Naive thymus-derived CD8-positive, alpha-beta T cell (primary cell): Measurements from ENCODE around the gene CLK2. TPM values are rescaled to one million over a fixed set of nuclear protein-coding genes. Genes with fewer than 3 reads are reported as not detected.

Source experiments
- ATAC-seq, 2 donors: fragments of 150-1000 bp; cut with Tn5 transposase in 1 of 2; sonication (Bioruptor Pico), chemical (Tn5 transposase) in 1 of 2; 1 replicate in 1 of 2; 2 replicates in 1 of 2; pipeline ENCODE4 v1.10.0; 2021; ENCODE audit warnings: mild to moderate bottlenecking in 2 of 2, moderate library complexity in 2 of 2
- POLR2A ChIA-PET: fragments of 350-600 bp; sonication (Branson Sonifier 250); formaldehyde crosslinking; loops from one replicate; lab custom pipeline; 2021; ENCODE audit warnings: antibody characterized with exemption; lab: Charles Lee
- DNase-seq, 10 donors: peaks; one replicate each; pipeline versions ENCODE4 v3.0.0 to v3.0.0-alpha.2; 2020 to 2022
- H3K27ac Mint-ChIP-seq, 10 donors: one replicate each; pipeline ENCODE4 v1.8.0; 2020 to 2022; ENCODE audit warnings: mild to moderate bottlenecking in 10 of 10, mixed read lengths in 10 of 10, moderate library complexity in 4 of 10, inconsistent platforms in 1 of 10
- H3K27me3 Mint-ChIP-seq, 5 donors: one replicate each; pipeline ENCODE4 v1.8.0; 2021 to 2022; ENCODE audit warnings: mixed read lengths in 5 of 5
- H3K36me3 Mint-ChIP-seq, 3 donors: one replicate each; pipeline ENCODE4 v1.8.0; 2020 to 2022; ENCODE audit warnings: mixed read lengths in 3 of 3, mild to moderate bottlenecking in 2 of 3, inconsistent platforms in 1 of 3
- H3K4me1 Mint-ChIP-seq, 4 donors: one replicate each; pipeline ENCODE4 v1.8.0; 2021 to 2022; ENCODE audit warnings: mixed read lengths in 4 of 4
- H3K4me3 Mint-ChIP-seq, 10 donors: one replicate each; pipeline ENCODE4 v1.8.0; 2020 to 2022; ENCODE audit warnings: mild to moderate bottlenecking in 10 of 10, mixed read lengths in 10 of 10, moderate library complexity in 6 of 10, inconsistent platforms in 1 of 10
- H3K9me3 Mint-ChIP-seq, 9 donors: one replicate each; pipeline ENCODE4 v1.8.0; 2020 to 2022; ENCODE audit warnings: mixed read lengths in 9 of 9, mild to moderate bottlenecking in 3 of 9, inconsistent platforms in 1 of 9, moderate library complexity in 1 of 9
- polyA plus RNA-seq, 3 donors: library from polyadenylated mRNA; unstranded; fragments of 300-500 nt; fragmentation: Illumina TruSeq; gene quantifications; one replicate each; pipeline ENCODE4 v1.2.3, GENCODE V29; 2021
- total RNA-seq, 8 experiments: library from RNA in 2 of 8; stranded (reverse) in 2 of 8; gene quantifications; one replicate each; pipeline ENCODE4 v1.2.3 and lab custom pipeline; 2021 to 2026

The CLK2 gene
- total and polyA plus RNA-seq, 5 experiments from 2014 or later: 11.3 to 134 (median 22.6) TPM

DNA sequence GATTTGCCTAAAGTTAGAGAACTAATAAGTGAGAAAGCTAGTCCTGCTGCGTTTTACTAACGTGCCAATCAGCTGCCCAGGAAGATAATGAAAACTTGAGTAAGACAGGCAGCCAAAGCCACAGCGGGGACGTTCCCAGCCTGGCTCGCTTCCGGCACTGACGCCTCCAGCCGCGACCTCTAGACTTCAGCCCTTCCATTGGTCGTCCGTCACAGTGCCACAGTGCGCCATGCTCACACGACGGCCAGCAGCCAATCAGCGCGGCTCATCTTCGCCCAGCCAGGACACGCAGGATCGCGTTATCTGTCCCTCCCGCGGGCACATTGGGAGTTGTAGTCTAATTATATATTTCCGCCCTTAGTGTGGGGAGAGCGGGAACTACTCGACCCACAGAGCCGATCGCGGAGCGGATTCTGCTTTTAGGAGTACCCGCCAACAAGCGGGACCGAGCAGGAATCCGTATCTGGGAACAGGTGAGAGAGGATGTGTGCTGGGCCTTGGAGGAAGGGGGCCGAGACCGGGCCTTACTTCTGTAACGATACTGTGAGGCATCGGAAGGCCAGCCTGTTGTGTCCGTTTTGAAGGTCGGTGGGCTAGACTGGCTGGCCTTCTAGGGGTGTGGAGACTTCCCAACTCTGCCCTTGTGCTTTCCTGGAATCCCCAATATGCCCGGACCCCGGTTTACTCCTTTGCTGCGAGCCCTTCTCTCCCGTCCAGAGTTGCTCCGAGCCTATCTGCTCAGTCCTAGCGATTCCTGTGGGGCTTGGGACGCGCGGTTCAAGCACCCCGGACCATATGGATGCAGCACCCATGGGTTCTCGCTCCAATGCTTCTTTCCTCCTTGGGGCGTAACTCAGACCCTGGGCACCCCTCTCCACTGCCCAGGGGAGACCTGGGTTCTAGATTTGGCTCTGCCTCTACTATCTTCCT is 35.5 kb upstream of the CLK2 start, which contains the start of gene FDPS:
TSS of gene FDPS (plus strand) at position 374 of the 930 bp plus-strand sequence. CDS start 924 bp downstream, outside the sequence.
- ATAC-seq: peak; percentile 98
- Mint-ChIP-seq H3K36me3 (peaks cover 0 to 22% (median 5%) of the 10 kb centered on the region in 3 donors), H3K4me1 (peaks cover 12 to 36% (median 25%) of the 10 kb centered on the region in 4 donors), H3K27ac (peak within 1 kb of the TSS; percentile 91 to 98 (median 96)), H3K4me3 (peak within 1 kb of the TSS; percentile 90 to 99 (median 96)), H3K27me3 (no peaks in the 10 kb centered on the region), H3K9me3 (no peaks in the 10 kb centered on the region)
- POLR2A ChIA-PET: interaction anchor here (0.6 to 2.1 kb wide), 10 partner anchors 10 to 168 kb away, joined by 3 to 20 read pairs (median 6); partner anchors contain the start of genes CLK2, DPM3, RUSC1 and SCAMP3
- peak; percentile 88 to 98 (median 96) for DNase-seq

DNA sequence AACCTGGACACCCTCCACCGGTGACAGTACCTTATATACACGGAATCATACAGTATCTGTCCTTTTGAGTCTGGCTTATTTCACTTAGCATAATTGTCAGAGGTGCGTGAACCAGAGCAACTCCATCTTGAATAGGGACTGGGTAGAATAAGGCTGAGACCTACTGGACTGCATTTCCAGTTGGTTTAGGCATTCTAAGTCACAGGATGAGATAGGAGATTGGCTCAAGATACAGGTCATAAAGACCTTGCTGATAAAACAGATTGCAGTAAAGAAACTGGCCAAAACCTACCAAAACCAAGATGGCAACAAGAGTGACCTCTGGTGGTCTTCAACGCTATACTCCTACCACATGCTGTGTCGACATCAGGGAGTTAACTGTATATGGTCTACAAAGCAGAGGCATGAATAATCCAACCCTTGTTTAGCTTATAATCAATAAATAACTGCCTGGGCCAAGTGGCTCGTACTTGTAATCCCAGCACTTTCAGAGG is 34.0 kb upstream of the CLK2 start:
- Mint-ChIP-seq H3K4me1 (peaks cover 7 to 31% (median 25%) of the 10 kb centered on the region in 4 donors), H3K27ac (peak overlapping the region in 9 of 10 donors; percentile 48 to 97 (median 93)), H3K9me3 (no peaks in the 10 kb centered on the region), H3K4me3 (peak overlapping the region in 7 of 10 donors; percentile 13 to 97 (median 39)), H3K36me3 (peaks cover 0 to 8% (median 0%) of the 10 kb centered on the region in 3 donors), H3K27me3 (no peaks in the 10 kb centered on the region)
- ATAC-seq (no peak), DNase-seq (no peak)
- POLR2A ChIA-PET: interaction anchor here (0.7 to 2.1 kb wide), 6 partner anchors 16 to 1483 kb away, joined by 3 to 20 read pairs (median 8); partner anchors contain the start of genes CLK2 and SCAMP3

DNA sequence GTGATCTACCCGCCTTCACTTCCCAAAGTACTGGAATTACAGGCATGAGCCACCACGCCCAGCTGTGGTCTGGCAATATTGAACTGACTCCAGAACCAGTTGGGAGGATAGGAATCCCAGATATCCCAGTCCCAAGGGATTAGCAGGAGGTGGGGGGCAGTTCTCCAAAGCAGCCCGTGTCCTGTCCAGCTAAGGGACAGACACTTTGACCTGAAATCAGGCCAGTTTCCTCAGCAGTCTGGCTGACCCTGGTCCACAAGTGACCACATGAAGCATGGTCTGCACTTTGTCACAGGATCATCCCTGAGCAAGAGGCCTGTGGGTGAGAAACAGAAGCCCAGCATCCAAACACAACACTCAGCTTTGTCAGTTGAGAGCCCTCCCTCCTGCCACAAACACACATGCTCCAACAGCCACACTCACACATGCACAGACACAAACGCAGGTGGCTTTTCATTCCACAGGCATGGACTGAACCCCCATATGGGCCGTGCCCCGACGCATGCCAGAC is 32.6 kb upstream of the CLK2 start:
- POLR2A ChIA-PET: interaction anchor here (0.6 to 1.6 kb wide), 2 partner anchors 62 to 289 kb away, joined by 4 to 7 read pairs; no protein-coding TSS in a partner anchor
- Mint-ChIP-seq H3K4me3 (no peak overlapping the region), H3K9me3 (no peaks in the 10 kb centered on the region), H3K27me3 (peaks cover 0 to 2% (median 0%) of the 10 kb centered on the region in 5 donors), H3K4me1 (peaks cover 5 to 26% (median 19%) of the 10 kb centered on the region in 4 donors), H3K27ac (peak overlapping the region in 2 of 10 donors; percentile 52 to 78), H3K36me3 (peaks cover 0 to 3% (median 0%) of the 10 kb centered on the region in 3 donors)
- ATAC-seq (no peak), DNase-seq (no peak)

DNA sequence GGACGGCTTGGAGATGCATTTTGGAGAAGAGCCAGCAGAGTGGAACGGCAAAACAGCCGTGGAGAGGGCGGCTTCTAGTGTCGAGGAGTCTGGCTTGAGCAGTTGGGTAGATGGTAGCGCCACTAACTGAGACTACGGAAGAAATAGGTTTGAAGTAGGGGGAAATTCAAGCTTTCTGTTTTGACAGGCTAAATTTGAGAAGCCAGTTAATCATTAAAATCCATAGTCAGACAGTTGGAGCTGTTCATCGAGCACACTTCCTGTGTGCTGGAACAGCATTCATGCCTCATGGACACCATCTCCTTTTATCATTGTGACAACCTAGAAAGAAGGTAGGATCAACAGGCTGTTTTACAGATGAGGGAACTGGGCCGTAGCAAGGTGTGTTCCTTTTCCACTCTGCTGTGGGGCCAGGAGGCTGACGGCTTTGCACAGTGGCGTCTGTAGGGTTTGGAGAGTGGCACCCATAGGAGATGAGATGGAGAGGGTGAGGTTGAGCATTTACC is 31.3 kb upstream of the CLK2 start:
- H3K27ac Mint-ChIP-seq: peak overlapping the region in 2 of 10 donors; percentile 29 to 47
- H3K4me1 Mint-ChIP-seq: peaks cover 2 to 17% (median 11%) of the 10 kb centered on the region in 4 donors
- peaks cover 0 to 2% (median 0%) of the 10 kb centered on the region in 5 donors for H3K27me3 Mint-ChIP-seq
- no peak overlapping the region for H3K4me3 Mint-ChIP-seq
- POLR2A ChIA-PET: interaction anchor here (0.7 kb wide), 1 partner anchor 753 kb away, joined by 3 read pairs; no protein-coding TSS in a partner anchor
- H3K36me3 Mint-ChIP-seq: no peaks in the 10 kb centered on the region
- ATAC-seq (no peak), DNase-seq (no peak)
- H3K9me3 Mint-ChIP-seq: no peaks in the 10 kb centered on the region

DNA sequence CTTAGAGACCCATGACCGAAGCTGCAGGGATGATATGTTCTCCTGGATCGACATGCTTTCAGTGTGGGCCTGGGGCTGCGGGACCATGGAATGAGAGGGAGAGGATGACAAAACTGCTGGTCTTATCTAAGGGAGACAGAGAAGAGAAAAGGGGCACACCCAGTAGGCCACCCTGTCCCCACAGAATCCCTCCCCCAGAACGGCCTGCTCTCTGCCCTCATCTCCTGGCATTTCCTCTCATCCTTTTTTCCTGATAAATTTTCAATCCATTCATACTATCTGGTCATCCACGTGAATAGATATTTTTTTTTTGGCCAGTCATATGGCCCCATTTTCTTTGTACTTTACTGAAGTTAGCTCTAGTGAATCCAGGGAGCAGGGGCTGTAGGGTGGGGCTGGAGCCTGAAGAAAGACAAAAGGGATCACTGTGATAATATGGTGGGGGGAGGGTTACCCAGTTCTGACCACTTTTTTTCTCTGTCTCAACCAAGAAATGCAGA is 28.1 kb upstream of the CLK2 start, which contains the start of gene PKLR:
TSS of gene PKLR (minus strand) at position 97 of the 500 bp plus-strand sequence. CDS start at position 54, 43 bp downstream.
- ATAC-seq (no peak), DNase-seq (no peak)
- POLR2A ChIA-PET: interaction anchor here (0.6 kb wide), 1 partner anchor 12 kb away, joined by 3 read pairs; no protein-coding TSS in a partner anchor
- peaks cover 8 to 20% (median 17%) of the 10 kb centered on the region in 5 donors for H3K27me3 Mint-ChIP-seq
- H3K9me3 Mint-ChIP-seq: no peaks in the 10 kb centered on the region
- H3K4me1 Mint-ChIP-seq: no peaks in the 10 kb centered on the region
- no peaks in the 10 kb centered on the region for H3K36me3 Mint-ChIP-seq
- no peak within 1 kb of the TSS for H3K4me3 Mint-ChIP-seq
- no peak within 1 kb of the TSS for H3K27ac Mint-ChIP-seq

DNA sequence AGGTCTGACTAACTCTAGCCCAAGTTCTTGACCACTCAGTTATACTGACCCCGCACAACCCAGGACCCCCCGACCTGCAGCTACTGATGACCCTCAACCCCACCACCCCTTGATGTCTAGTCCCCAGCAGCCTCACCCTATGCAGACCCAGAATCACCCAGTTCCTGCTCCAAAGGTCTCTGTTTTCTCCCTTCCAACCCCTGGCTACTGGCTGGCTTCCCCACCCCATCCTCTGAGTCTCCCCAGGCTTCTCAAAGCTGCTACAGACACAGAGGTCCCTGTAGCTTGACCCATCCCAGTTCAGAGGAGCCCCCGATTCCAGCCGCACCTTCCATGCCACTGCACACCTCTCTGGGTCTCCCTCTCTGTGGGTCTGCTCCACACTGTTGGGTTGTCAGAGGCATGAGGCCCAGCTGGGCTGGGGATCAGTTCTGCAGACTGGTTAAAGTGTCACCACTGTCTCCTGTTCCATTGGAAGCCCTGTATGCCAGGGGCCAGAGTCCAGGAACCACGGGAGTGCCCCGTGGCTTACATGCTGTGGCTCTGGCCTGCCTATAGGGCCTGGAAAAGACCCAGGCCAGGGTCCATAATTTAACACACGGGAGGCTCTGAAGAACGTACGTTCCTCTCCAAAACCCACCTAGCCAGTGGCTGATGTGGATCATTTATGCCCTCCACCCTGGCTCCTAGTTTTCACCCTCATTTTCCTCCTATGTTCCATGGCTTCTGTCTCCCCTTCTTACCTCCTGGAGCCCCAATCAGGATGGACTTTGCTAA is 27.4 kb upstream of the CLK2 start:
- H3K27me3 Mint-ChIP-seq: peaks cover 13 to 26% (median 22%) of the 10 kb centered on the region in 5 donors
- DNase-seq (no peak), ATAC-seq (no peak)
- no peak overlapping the region for H3K27ac Mint-ChIP-seq
- no peaks in the 10 kb centered on the region for H3K9me3 Mint-ChIP-seq
- POLR2A ChIA-PET: interaction anchor here (0.6 kb wide), 1 partner anchor 140 kb away, joined by 3 read pairs; no protein-coding TSS in a partner anchor
- H3K4me1 Mint-ChIP-seq: peaks cover 0 to 3% (median under 1%) of the 10 kb centered on the region in 4 donors
- H3K4me3 Mint-ChIP-seq: no peak overlapping the region
- peaks cover 0 to under 1% (median 0%) of the 10 kb centered on the region in 3 donors for H3K36me3 Mint-ChIP-seq

DNA sequence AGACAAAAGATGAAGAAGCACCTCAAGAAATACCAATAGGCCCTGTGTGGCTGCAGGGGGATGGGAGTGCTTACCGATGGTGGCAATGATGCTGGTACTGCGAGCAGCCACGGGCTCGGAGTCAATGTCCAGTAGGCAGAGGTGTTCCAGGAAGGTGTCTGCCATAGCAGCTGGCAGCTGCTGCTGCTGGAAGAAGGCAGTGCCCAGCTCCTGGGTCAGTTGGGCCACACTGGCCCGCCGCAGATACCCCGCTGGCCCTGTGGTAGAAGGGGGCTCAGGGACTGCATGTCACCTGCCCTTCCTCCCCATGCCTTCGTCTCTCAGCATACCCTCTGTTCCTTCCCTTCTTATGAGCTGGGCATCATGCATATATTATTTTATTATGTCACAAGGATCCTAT is 26.7 kb upstream of the CLK2 start:
- POLR2A ChIA-PET: interaction anchor here (0.6 kb wide), 1 partner anchor 139 kb away, joined by 3 read pairs; no protein-coding TSS in a partner anchor
- DNase-seq: no peak
- H3K27me3 Mint-ChIP-seq: peaks cover 15 to 31% (median 26%) of the 10 kb centered on the region in 5 donors

DNA sequence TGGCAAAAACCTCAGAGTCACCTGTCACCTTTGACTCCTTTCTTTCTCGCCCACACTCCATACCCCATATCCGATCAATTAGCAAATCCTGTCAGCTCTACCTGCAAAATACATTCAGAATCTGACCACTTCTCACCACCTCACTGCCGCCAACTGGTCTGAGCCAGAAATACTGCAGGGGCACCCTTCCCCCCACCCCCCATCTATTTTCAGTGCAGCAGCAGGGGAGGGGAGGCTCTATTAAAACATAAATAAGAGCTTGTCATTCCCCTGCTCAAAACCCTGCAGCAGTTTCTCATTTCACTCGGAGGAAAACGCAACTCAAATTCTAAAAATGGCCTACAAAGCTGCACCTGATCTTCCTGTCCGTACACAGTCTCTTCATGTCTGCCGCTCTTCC is 24.1 kb upstream of the CLK2 start:
- Mint-ChIP-seq H3K27ac (no peak overlapping the region), H3K27me3 (peaks cover 20 to 45% (median 35%) of the 10 kb centered on the region in 5 donors), H3K36me3 (peaks cover 0 to 2% (median 0%) of the 10 kb centered on the region in 3 donors), H3K4me3 (no peak overlapping the region), H3K9me3 (no peaks in the 10 kb centered on the region), H3K4me1 (peaks cover 3 to 11% (median 6%) of the 10 kb centered on the region in 4 donors)
- POLR2A ChIA-PET: no interaction called here
- DNase-seq (no peak), ATAC-seq (no peak)

More for the DNA sequence above, 26.7 kb upstream of the CLK2 start:
- no peak overlapping the region for H3K27ac Mint-ChIP-seq
- H3K36me3 Mint-ChIP-seq: peaks cover 0 to 2% (median 0%) of the 10 kb centered on the region in 3 donors
- H3K4me1 Mint-ChIP-seq: peaks cover 0 to 6% (median 2%) of the 10 kb centered on the region in 4 donors
- no peak overlapping the region for H3K4me3 Mint-ChIP-seq
- no peaks in the 10 kb centered on the region for H3K9me3 Mint-ChIP-seq
- no peak for ATAC-seq

DNA sequence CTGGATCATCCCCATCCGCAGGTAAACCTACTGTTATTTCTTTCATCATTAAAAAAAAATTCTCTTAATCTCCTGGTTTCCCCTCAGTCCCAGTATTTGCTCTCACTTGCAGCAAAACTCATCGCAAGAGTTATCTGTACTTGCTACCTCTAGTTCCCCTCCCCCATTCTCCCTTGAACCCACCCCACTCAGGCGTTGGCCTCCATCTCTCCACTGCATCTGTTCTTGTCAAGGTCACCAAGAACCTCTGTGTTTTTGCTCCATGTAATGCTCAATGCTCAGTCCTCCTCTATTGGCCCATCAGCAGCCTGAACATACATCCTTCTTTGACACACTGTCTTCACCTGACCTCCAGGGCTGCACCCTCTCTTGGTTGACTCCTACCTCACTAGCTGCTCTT is 23.4 kb upstream of the CLK2 start:
- no peak for DNase-seq
- Mint-ChIP-seq H3K9me3 (no peaks in the 10 kb centered on the region), H3K36me3 (peaks cover 0 to 2% (median 0%) of the 10 kb centered on the region in 3 donors), H3K27me3 (peaks cover 20 to 45% (median 36%) of the 10 kb centered on the region in 5 donors), H3K27ac (no peak overlapping the region), H3K4me1 (peaks cover 3 to 11% (median 6%) of the 10 kb centered on the region in 4 donors), H3K4me3 (no peak overlapping the region)
- POLR2A ChIA-PET: no interaction called here
- ATAC-seq: no peak

DNA sequence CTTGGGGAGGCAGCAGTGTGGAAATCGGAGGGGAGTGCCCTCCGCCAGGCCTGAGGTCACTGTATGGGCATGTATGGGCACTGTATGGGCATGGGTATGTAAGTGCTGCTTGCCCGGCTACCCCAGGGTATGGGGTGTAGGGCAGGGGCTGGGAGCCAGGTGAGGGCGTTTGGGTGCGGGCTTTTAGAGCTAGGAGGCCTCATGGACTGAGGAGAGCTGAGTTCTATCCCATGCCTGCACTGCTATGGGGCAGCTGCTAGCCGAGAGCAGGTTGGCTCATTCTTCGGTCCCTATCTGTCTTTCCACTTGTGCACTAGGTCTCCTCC is 22.6 kb upstream of the CLK2 start:
- H3K4me3 Mint-ChIP-seq: no peak overlapping the region
- H3K27me3 Mint-ChIP-seq: peaks cover 22 to 49% (median 38%) of the 10 kb centered on the region in 5 donors
- H3K9me3 Mint-ChIP-seq: no peaks in the 10 kb centered on the region
- no peak for ATAC-seq
- no peak for DNase-seq
- H3K4me1 Mint-ChIP-seq: peaks cover 3 to 11% (median 6%) of the 10 kb centered on the region in 4 donors
- H3K27ac Mint-ChIP-seq: no peak overlapping the region
- POLR2A ChIA-PET: no interaction called here
- peaks cover 0 to 2% (median 0%) of the 10 kb centered on the region in 3 donors for H3K36me3 Mint-ChIP-seq
